Astrocyte (in vitro differentiated cells and primary cell): ENCODE measurements around the gene PTPN1.

Source experiments
- EZH2 ChIP-seq: IDR thresholded peaks from 2 replicates; pipeline ENCODE4 v1.6.1; 2012; ENCODE audit warnings: mild to moderate bottlenecking, low read length, inconsistent platforms; ENCODE audit not compliant: insufficient read depth
- TF ChIP-seq, protein P1 (sequence below): IDR thresholded peaks from 2 replicates; pipeline ENCODE4 v1.5.1; 2011; ENCODE audit warnings: low read depth, mild to moderate bottlenecking, inconsistent platforms, low read length, moderate library complexity; ENCODE audit not compliant: insufficient read depth

DNA sequence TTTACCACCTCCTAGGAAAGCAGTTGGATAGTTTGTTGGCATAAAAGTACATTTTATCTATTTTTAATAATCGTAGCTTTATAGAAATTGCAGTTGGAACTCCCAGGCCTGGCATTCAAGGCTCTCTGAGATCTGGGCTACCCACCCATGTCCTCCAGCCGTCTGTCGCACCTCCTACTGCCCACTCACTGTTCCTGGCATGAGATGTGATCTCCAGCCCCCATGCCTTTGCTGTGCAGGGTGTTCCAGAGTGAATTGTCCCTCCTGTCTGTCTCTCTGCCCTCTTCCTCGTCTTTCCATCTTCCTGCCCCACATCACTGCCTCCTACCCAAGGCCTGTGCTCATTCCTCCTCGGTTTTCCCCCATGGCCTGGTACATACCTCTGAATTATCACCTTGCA lies 50.7 kb downstream of the PTPN1 start:
- TF ChIP-seq EZH2: no peak
- TF ChIP-seq, protein P1, sequence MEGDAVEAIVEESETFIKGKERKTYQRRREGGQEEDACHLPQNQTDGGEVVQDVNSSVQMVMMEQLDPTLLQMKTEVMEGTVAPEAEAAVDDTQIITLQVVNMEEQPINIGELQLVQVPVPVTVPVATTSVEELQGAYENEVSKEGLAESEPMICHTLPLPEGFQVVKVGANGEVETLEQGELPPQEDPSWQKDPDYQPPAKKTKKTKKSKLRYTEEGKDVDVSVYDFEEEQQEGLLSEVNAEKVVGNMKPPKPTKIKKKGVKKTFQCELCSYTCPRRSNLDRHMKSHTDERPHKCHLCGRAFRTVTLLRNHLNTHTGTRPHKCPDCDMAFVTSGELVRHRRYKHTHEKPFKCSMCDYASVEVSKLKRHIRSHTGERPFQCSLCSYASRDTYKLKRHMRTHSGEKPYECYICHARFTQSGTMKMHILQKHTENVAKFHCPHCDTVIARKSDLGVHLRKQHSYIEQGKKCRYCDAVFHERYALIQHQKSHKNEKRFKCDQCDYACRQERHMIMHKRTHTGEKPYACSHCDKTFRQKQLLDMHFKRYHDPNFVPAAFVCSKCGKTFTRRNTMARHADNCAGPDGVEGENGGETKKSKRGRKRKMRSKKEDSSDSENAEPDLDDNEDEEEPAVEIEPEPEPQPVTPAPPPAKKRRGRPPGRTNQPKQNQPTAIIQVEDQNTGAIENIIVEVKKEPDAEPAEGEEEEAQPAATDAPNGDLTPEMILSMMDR: no peak
